ENCODE results near the gene SRPRA.

GRCh38 chr11:126281245-126281644 lies 12.6 kb upstream of the SRPRA start:
- no peak for TF ChIP-seq CTCF (IDR thresholded peaks at IDR 0.05)
- no peak for TF ChIP-seq POLR2A (IDR thresholded peaks at IDR 0.05)

Measured in adrenal gland (tissue), 5 donors.